OCI-LY1 (cell line): ENCODE measurements around the gene RAPGEF4.

ENCODE experiments used
- H2AFZ ChIP-seq: fragments of 200-600 bp; sonication (generic), shearing (Covaris generic); 2 replicates; pipeline ENCODE4 v1.6.0; 2014; ENCODE audit warnings: antibody characterized with exemption, mild to moderate bottlenecking, low read length
- H3F3A ChIP-seq: fragments of 200-600 bp; sonication (generic), shearing (Covaris generic); 2 replicates; pipeline ENCODE4 v1.6.0; 2014; ENCODE audit warnings: mild to moderate bottlenecking, antibody characterized with exemption, low read length, moderate library complexity; ENCODE audit not compliant: insufficient read depth
- H3K27ac ChIP-seq: fragments of 200-600 bp; sonication (generic); 2 replicates; pipeline ENCODE4 v1.5.1; 2014; ENCODE audit warnings: low read length, mixed run types, mild to moderate bottlenecking, low read depth; ENCODE audit not compliant: poor library complexity, severe bottlenecking
- H3K27me3 ChIP-seq: fragments of 200-600 bp; sonication (generic); 2 replicates; pipeline ENCODE4 v1.6.0; 2014; ENCODE audit warnings: antibody characterized with exemption, mild to moderate bottlenecking, low read length, moderate library complexity; ENCODE audit not compliant: insufficient read depth
- H3K36me3 ChIP-seq: fragments of 200-600 bp; sonication (generic); 2 replicates; pipeline ENCODE4 v1.6.1; 2014; ENCODE audit warnings: mild to moderate bottlenecking, antibody characterized with exemption, low read length, moderate library complexity, mixed read lengths; ENCODE audit not compliant: insufficient read depth
- H3K4me1 ChIP-seq: fragments of 200-600 bp; sonication (generic); 2 replicates; pipeline ENCODE4 v1.5.1; 2014; ENCODE audit warnings: mild to moderate bottlenecking, low read length, moderate library complexity; ENCODE audit not compliant: insufficient read depth, severe bottlenecking
- H3K4me2 ChIP-seq: fragments of 200-600 bp; sonication (generic), shearing (Covaris generic); 2 replicates; pipeline ENCODE4 v1.6.1; 2014; ENCODE audit warnings: low read length
- H3K4me3 ChIP-seq: fragments of 200-600 bp; sonication (generic); 2 replicates; pipeline ENCODE4 v1.5.1; 2014; ENCODE audit warnings: low read length, low read depth, mild to moderate bottlenecking, mixed read lengths; ENCODE audit not compliant: poor library complexity, severe bottlenecking
- H3K79me2 ChIP-seq: fragments of 200-600 bp; shearing (Covaris generic); 2 replicates; pipeline ENCODE4 v1.6.1; 2016; ENCODE audit warnings: mixed run types, low read length, mixed read lengths; ENCODE audit not compliant: insufficient read depth
- H3K9ac ChIP-seq: fragments of 200-600 bp; sonication (generic), shearing (Covaris generic); 2 replicates; pipeline ENCODE4 v1.6.1; 2014; ENCODE audit warnings: mild to moderate bottlenecking, low read length, mixed read lengths
- H3K9me2 ChIP-seq: fragments of 200-600 bp; sonication (generic), shearing (Covaris generic); 2 replicates; pipeline ENCODE4 v1.6.1; 2014; ENCODE audit warnings: low read depth, mild to moderate bottlenecking, low read length, mixed read lengths
- H3K9me3 ChIP-seq: fragments of 200-600 bp; shearing (Covaris generic); 2 replicates; pipeline ENCODE4 v1.6.1; 2014; ENCODE audit warnings: low read length, mixed read lengths
- H4K20me1 ChIP-seq: fragments of 200-600 bp; sonication (generic), shearing (Covaris generic); 2 replicates; pipeline ENCODE4 v1.6.0; 2016; ENCODE audit warnings: mild to moderate bottlenecking, low read length; ENCODE audit not compliant: insufficient read depth
- CTCF ChIP-seq: fragments of 200-600 bp; sonication (generic), shearing (Covaris generic); IDR thresholded peaks from 2 replicates; pipeline ENCODE4 v1.5.1; 2017; ENCODE audit warnings: mild to moderate bottlenecking, antibody characterized with exemption, low read length, moderate library complexity, mixed read lengths
- EZH2 ChIP-seq: fragments of 200-600 bp; sonication (generic), shearing (Covaris generic); IDR thresholded peaks from 2 replicates; pipeline ENCODE4 v1.8.0; 2017; ENCODE audit warnings: borderline replicate concordance, mixed run types, mild to moderate bottlenecking, antibody characterized with exemption, low read length, moderate library complexity, mixed read lengths

RAPGEF4 gene

GRCh38 chr2:173090276-173090877 lies 354.7 kb downstream of the RAPGEF4 start:
- no peaks in the 10 kb centered on the region for H3K27me3 ChIP-seq
- no peak overlapping the region for H3K4me3 ChIP-seq
- no peaks in the 10 kb centered on the region for H3K9me2 ChIP-seq
- H3K79me2 ChIP-seq, result no peaks in the 10 kb centered on the region
- H2AFZ ChIP-seq, result no peak overlapping the region
- no peaks in the 10 kb centered on the region for H3F3A ChIP-seq
- no peaks in the 10 kb centered on the region for H4K20me1 ChIP-seq
- TF ChIP-seq CTCF (no peak), EZH2 (no peak)
- H3K4me1 ChIP-seq, result no peaks in the 10 kb centered on the region
- H3K27ac ChIP-seq, result no peak overlapping the region
- no peak overlapping the region for H3K4me2 ChIP-seq
- no peaks in the 10 kb centered on the region for H3K36me3 ChIP-seq
- H3K9ac ChIP-seq, result no peak overlapping the region
- no peaks in the 10 kb centered on the region for H3K9me3 ChIP-seq

GRCh38 chr2:173090973-173091660 lies 355.5 kb downstream of the RAPGEF4 start:
- peak; percentile 31; the same call in 1 of the 2 replicates for TF ChIP-seq CTCF
- TF ChIP-seq EZH2, result no peak
- Histone ChIP-seq H3K27ac (no peak overlapping the region), H3K4me3 (no peak overlapping the region), H3K27me3 (no peaks in the 10 kb centered on the region), H3F3A (no peaks in the 10 kb centered on the region), H4K20me1 (no peaks in the 10 kb centered on the region), H3K79me2 (no peaks in the 10 kb centered on the region), H3K4me1 (no peaks in the 10 kb centered on the region), H3K4me2 (no peak overlapping the region), H2AFZ (no peak overlapping the region), H3K36me3 (no peaks in the 10 kb centered on the region), H3K9me2 (no peaks in the 10 kb centered on the region), H3K9ac (no peak overlapping the region), H3K9me3 (no peaks in the 10 kb centered on the region)

GRCh38 chr2:173091910-173092309 lies 356.3 kb downstream of the RAPGEF4 start:
- Histone ChIP-seq H3K27me3 (no peaks in the 10 kb centered on the region), H3K9ac (no peak overlapping the region), H4K20me1 (no peaks in the 10 kb centered on the region), H3K4me3 (no peak overlapping the region), H3K4me1 (no peaks in the 10 kb centered on the region), H3F3A (no peaks in the 10 kb centered on the region), H3K27ac (no peak overlapping the region), H3K36me3 (no peaks in the 10 kb centered on the region), H2AFZ (no peak overlapping the region), H3K9me2 (no peaks in the 10 kb centered on the region), H3K4me2 (no peak overlapping the region), H3K9me3 (no peaks in the 10 kb centered on the region), H3K79me2 (no peaks in the 10 kb centered on the region)
- TF ChIP-seq CTCF, result no peak
